CD1c-positive myeloid dendritic cell (primary cell): ENCODE data around the gene TRAPPC1.
"Not testable (repeated sequence)": the region's sequence is repeated elsewhere in the genome, so short reads cannot be mapped to it uniquely, and the experiment has no call there.

Experiments
- DNase-seq: peaks from one replicate; pipeline ENCODE4 v3.0.0-alpha.2; 2016; ENCODE audit errors: extremely low spot score

Gene TRAPPC1, protein sequence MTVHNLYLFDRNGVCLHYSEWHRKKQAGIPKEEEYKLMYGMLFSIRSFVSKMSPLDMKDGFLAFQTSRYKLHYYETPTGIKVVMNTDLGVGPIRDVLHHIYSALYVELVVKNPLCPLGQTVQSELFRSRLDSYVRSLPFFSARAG

GRCh38 chr17:7931709-7932482, at the start of gene TRAPPC1, which contains the start of gene CNTROB:
Gene TRAPPC1, minus strand, starts transcription at chr17:7931946. Its CDS starts 117 bp downstream, at chr17:7931829.
Gene CNTROB, plus strand, starts transcription at chr17:7932206. Its CDS starts 874 bp downstream, at chr17:7933080.
- peak; percentile 99 for DNase-seq

DNA sequence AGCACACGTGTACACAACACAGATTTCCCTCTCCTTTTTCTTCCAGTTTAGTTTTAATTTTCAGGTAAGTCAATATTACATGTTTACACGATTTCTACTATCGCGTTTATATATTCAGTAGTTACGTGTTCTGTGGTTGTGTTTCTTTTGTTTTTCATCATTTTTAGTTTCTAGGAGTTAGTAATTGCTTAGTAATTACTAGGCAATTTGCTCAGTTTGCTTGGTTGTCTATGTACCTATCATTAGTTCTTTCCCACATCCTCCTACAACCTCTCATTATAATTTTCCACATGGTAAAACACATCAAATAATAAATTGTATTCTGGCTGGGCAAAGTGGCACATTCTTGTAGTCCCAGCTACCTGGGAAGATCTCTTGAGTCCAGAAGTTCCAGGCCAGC, 46.1 kb upstream of the TRAPPC1 start:
- no peak for DNase-seq

DNA sequence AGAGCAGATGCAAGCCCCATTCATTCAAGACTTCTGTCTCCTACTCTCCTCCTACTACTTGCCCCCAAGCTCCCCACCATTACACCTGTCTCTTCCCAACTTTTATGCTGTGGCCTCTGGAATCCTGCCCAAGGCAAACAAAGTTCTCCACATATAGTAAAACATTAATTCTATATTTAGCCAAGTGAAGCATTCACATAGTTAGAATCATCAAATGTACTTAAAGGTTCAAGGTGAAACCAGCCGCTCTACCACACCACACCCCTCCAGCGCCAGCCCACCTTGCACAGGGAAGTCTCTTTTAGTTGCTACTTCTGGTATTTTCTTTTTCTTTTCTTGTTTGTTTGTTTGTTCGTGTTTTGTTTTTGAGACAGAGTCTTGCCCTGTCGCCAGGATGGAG, 45.3 kb upstream of the TRAPPC1 start:
- DNase-seq: no peak

GRCh38 chr17:7974638-7975131, 42.9 kb upstream of the TRAPPC1 start:
- no peak for DNase-seq

DNA sequence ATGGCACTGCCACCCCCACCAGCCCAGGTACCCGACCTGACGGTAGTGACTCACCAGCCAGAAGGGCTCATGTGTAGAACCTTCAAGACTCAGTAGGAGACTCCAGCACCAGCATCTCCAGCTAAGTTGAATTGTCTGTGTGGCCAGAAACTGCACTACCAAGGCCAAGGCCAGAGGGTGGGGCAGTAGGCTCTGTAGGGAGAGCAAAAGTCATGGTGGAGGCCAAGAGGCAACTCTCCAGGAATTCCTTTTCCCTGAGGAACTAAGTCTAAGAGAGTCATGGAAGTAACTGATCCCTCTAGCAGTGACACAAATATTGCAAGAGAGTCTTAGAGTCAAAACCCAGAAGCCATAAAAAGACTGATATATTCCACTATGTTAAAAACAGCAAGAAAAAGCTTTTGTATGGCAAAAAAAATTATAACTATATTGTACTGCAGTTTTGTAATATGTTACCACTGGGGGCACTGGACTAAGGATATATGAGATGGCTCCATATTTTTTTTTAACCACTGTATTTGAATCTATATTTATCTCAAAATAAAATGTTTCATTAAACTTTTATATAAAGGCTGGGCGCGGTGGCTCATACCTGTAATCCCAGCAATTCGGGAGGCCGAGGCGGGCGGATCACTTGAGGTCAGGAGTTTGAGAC, 40.5 kb upstream of the TRAPPC1 start:
- no peak for DNase-seq

DNA sequence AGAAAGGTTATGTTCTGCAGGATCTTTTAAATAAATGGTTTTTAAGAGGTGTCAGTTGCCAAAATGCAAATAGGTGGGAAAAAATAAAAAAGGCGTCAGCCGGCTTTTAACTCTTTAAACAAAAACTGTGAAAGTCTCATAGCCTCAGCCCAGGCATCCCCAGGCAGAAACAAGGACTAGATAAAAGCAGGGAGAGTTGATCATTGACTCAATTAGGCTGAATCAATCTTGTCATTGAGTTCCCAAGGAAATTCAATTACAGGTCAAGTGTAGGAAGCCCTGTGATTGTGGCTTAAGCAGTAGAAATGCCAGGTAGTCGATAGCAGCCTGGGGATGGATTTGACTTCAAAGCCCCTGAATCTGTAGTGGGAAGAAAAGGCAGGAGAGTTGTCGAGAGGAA, 39.9 kb upstream of the TRAPPC1 start:
- no peak for DNase-seq

GRCh38 chr17:7969433-7969832, 37.7 kb upstream of the TRAPPC1 start:
- DNase-seq: peak; percentile 20

DNA sequence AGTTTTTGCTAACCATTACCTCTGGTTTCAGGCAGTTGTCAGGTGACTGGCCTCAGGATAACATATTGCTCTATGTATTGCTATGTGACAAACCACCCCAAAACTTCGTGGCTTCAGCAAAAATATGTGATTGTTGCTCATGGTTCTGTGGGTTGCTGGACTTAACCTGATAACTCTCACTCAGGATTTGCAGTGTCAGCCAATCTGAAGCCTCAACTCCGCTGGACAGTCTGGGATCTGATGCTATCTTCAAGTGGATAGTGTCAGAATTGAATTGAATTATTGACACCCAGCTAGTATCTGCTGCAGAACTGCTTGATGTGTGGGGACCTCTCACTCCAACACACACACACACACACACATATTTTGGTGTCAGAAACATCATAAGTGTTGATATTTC, 36.0 kb upstream of the TRAPPC1 start:
- no peak for DNase-seq

- no peak for DNase-seq
Measured at GRCh38 chr17:7961421-7961820, 29.7 kb upstream of the TRAPPC1 start.

- DNase-seq: peak; percentile 18
Measured at GRCh38 chr17:7959503-7960253, 27.9 kb upstream of the TRAPPC1 start.

DNA sequence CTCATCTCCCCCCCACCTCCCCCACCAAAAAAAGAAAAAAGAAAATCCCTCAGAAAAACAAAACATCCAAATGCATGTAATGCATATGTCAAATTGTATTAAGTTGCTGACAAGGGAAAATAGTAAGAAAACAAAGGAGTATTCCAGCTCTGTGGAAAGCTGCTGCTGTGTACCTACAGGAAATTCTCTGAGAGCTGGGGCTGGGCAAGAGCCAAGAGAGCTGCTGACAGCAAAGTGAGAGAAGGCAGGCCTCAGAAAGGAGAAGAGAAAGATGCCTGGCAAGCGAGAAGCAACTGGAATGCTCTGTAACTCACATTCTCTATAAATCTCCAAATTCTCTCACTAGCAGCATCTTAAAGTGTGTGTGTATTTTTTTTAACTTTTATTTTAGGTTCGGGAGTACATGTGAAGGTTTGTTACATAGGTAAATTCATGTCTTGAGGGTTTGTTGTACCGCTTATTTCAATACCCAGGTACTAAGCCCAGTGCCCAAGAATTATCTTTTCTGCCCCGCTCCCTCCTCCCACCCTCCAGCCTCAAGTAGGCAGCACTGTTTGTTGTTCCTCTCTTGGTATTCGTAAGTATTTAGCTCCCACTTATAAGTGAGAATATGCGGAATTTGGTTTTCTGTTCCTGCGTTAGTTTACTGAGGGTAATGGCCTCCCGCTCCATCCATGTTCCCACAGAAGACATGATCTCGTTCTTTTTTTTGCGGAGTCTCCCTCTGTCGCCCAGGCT, 24.7 kb upstream of the TRAPPC1 start:
- DNase-seq: no peak

DNA sequence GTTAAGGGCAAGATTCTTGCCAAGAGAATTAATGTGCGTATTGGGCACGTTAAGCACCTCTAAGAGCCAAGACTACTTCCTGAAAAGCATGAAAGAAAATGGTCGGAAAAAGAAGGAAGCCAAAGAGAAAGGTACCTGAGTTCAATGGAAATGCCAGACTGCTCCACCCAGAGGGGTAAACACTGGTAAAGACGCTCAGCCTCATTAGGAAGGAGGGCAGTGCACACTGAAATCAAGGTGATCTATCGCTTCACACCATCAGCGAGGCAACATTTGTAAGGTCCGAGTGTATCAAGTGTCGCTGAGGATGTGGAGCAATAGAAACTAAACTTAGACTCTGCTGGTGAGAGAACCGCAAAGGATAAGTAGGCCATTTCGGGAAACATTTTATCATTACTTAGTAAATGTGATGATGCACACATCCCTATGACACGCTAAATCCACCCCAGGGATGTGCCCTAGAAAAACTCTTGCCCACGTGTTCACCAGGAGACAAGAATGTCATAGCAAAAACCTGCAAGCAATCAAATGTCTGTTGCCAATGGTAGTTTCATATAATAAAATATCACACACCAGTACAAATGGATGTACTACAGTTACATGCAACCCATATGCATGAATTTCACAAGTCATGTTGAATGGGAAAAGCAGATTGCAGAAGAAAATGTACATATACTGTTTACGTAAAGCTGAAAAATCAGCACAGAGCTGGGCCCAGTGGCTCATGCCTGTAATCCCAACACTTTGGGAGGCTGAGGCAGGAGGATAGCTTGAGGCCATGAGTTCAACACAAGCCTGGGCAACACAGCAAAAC, 23.9 kb upstream of the TRAPPC1 start:
- no peak for DNase-seq

- not testable (repeated sequence) for DNase-seq
Measured at GRCh38 chr17:7953266-7953665, 21.5 kb upstream of the TRAPPC1 start.

- DNase-seq: no peak
Measured at GRCh38 chr17:7951143-7951792, 19.5 kb upstream of the TRAPPC1 start.

DNA sequence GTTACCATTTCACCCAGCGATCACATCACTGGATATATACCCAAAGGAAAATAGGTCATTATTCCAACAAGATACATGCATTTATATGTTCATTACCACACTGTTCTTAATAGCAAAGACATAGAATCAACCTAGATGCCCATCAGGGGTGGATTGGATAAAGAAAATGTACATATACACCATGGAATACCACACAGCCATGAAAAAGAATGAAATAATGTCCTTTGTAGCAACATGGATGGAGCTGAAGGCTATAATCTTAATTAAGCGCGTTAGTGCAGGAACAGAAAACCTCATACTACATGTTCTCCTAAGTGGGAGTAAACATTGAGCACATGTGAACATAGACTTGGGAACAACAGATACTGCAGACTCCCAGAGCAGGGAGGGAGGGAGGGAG, 18.8 kb upstream of the TRAPPC1 start:
- no peak for DNase-seq

GRCh38 chr17:7947651-7948050, 15.9 kb upstream of the TRAPPC1 start:
- DNase-seq: no peak

DNA sequence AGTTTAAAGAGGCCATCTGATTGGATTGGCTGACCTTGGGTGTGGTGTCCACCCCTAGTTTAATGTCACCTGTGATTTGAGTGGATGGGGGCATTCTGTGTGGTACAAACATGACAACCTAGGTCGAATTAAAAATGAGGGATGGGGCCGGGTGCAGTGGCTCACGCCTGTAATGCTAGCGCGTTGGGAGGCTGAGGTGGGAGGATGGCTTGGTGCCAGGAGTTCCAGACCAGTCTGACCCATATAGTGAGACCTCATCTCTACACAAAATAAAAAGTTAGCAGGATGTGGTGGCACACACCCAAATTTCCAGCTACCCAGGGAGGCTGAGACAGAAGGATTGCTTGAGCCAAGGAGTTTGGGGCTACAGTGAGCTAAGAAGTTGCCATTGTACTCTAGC, 14.7 kb upstream of the TRAPPC1 start:
- no peak for DNase-seq

DNA sequence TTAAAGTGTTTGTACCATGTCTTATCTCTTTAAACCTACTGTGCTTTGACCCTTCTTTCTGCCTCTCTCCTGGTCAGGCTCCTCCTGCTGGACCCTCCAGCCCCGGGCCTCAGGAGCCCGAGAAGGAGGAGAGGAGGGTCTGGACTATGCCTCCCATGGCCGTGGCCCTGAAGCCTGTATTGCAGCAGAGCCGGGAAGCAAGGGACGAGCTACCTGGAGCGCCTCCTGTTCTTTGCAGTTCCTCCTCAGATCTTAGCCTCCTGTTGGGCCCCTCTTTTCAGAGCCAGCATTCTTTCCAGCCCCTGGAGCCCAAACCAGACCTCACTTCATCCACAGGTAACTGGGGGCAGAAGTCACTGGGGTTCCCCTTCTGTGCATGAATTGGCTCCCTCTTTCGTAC, 13.9 kb upstream of the TRAPPC1 start:
- no peak for DNase-seq

GRCh38 chr17:7944326-7944725, 12.6 kb upstream of the TRAPPC1 start:
- DNase-seq: no peak

GRCh38 chr17:7943291-7943690, 11.5 kb upstream of the TRAPPC1 start:
- no peak for DNase-seq
